KMS-11 (cell line): ENCODE measurements around the gene PLEKHN1.

Source experiments
- H2AFZ ChIP-seq: fragments of 200-600 bp; sonication (generic); 2 replicates; pipeline ENCODE4 v1.6.1; 2016; ENCODE audit warnings: antibody characterized with exemption, mixed run types, low read depth
- H3K27ac ChIP-seq: fragments of 200-600 bp; sonication (generic); 2 replicates; pipeline ENCODE4 v1.6.1; 2016; ENCODE audit warnings: mild to moderate bottlenecking, mixed run types
- H3K27me3 ChIP-seq: fragments of 200-600 bp; sonication (generic); 2 replicates; pipeline ENCODE4 v1.6.1; 2017; ENCODE audit warnings: mild to moderate bottlenecking, low read depth, mixed run types, moderate library complexity; ENCODE audit not compliant: insufficient read depth
- H3K36me3 ChIP-seq: fragments of 200-600 bp; sonication (generic); 2 replicates; pipeline ENCODE4 v1.6.1; 2017; ENCODE audit warnings: mild to moderate bottlenecking, mixed run types; ENCODE audit not compliant: insufficient read depth
- H3K4me1 ChIP-seq: fragments of 200-600 bp; sonication (generic); 2 replicates; pipeline ENCODE4 v1.6.1; 2016; ENCODE audit warnings: mild to moderate bottlenecking, low read depth, mixed run types; ENCODE audit not compliant: poor library complexity, severe bottlenecking
- H3K4me2 ChIP-seq: fragments of 200-600 bp; sonication (generic); 2 replicates; pipeline ENCODE4 v1.7.0; 2016; ENCODE audit warnings: mild to moderate bottlenecking, mixed run types
- H3K4me3 ChIP-seq: fragments of 200-600 bp; sonication (generic); IDR thresholded peaks from 2 replicates; pipeline ENCODE4 v1.6.1; 2017; ENCODE audit warnings: low read depth, low read length, mixed read lengths; ENCODE audit not compliant: insufficient read depth
- H3K79me2 ChIP-seq: fragments of 200-600 bp; sonication (generic); 2 replicates; pipeline ENCODE4 v1.6.1; 2016; ENCODE audit warnings: low read depth, mixed run types; ENCODE audit not compliant: insufficient read depth
- H3K9ac ChIP-seq: fragments of 200-600 bp; sonication (generic); 2 replicates; pipeline ENCODE4 v1.6.1; 2016; ENCODE audit warnings: mild to moderate bottlenecking, mixed run types
- H4K20me1 ChIP-seq: fragments of 200-600 bp; sonication (generic); 2 replicates; pipeline ENCODE4 v1.6.1; 2016; ENCODE audit warnings: mild to moderate bottlenecking, mixed run types; ENCODE audit not compliant: insufficient read depth
- CTCF ChIP-seq: fragments of 200-600 bp; sonication (generic); conservative IDR thresholded peaks from 2 replicates; pipeline ENCODE4 v1.6.1; 2017; ENCODE audit warnings: low read depth, mild to moderate bottlenecking, antibody characterized with exemption, low read length, moderate library complexity, mixed read lengths

Gene PLEKHN1

DNA sequence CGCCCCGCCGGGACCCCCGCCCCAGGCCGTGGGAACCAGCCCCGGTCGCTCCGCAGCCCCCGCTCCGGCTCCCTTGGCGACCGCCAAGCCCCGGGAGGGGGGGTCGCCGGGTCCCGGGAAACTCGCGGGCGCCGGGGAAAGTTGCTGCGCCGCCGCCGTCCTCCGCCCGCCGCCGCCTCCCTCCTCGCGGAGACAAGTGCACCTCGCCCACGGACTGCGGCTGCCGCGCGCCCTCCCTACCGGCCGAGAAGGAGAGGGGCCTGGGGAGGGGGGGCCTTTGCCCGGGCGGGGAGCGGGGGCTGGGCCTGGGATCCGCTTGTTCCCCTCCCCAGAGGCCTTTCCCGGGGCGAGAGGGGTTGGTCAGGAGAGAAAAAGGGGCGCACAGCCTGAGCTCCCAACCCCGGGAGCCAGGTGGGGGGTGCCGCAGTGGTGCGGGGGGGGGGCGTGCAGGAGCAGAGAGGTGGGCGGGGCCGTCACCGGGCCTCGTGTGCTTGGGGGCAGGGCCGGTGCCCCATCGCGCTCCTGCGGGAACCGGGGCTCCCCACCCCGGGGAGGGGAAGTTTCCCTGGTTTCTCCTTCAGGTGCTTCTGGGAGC lies 54.2 kb downstream of the PLEKHN1 start:
- Histone ChIP-seq H2AFZ (peak overlapping the region; percentile 30; the same call in 1 of the 2 replicates), H3K27ac (no peak overlapping the region), H3K27me3 (peaks cover 46% of the 10 kb centered on the region), H3K4me3 (no peak overlapping the region), H3K36me3 (no peaks in the 10 kb centered on the region), H3K4me2 (peak overlapping the region; percentile 57), H3K9ac (no peak overlapping the region), H3K79me2 (no peaks in the 10 kb centered on the region), H3K4me1 (peaks cover 16% of the 10 kb centered on the region), H4K20me1 (no peaks in the 10 kb centered on the region)
- TF ChIP-seq CTCF, result no peak

GRCh38 chr1:1021010-1021919 lies 55.0 kb downstream of the PLEKHN1 start:
- TF ChIP-seq CTCF, result no peak
- H3K4me1 ChIP-seq, result peaks cover 16% of the 10 kb centered on the region
- no peak overlapping the region for H3K9ac ChIP-seq
- no peak overlapping the region for H3K4me3 ChIP-seq
- H3K36me3 ChIP-seq, result no peaks in the 10 kb centered on the region
- no peaks in the 10 kb centered on the region for H3K79me2 ChIP-seq
- H2AFZ ChIP-seq, result no peak overlapping the region
- no peak overlapping the region for H3K27ac ChIP-seq
- H3K4me2 ChIP-seq, result peak overlapping the region; percentile 54; the same call in 1 of the 2 replicates
- no peaks in the 10 kb centered on the region for H4K20me1 ChIP-seq
- peaks cover 54% of the 10 kb centered on the region for H3K27me3 ChIP-seq

- TF ChIP-seq CTCF, result no peak
- H3K79me2 ChIP-seq, result no peaks in the 10 kb centered on the region
- no peak overlapping the region for H2AFZ ChIP-seq
- peaks cover 16% of the 10 kb centered on the region for H3K4me1 ChIP-seq
- H3K4me3 ChIP-seq, result no peak overlapping the region
- no peak overlapping the region for H3K27ac ChIP-seq
- no peak overlapping the region for H3K4me2 ChIP-seq
- H3K9ac ChIP-seq, result no peak overlapping the region
- H3K36me3 ChIP-seq, result no peaks in the 10 kb centered on the region
- H4K20me1 ChIP-seq, result no peaks in the 10 kb centered on the region
- H3K27me3 ChIP-seq, result peaks cover 60% of the 10 kb centered on the region
Observed at GRCh38 chr1:1021920-1022259, 55.6 kb downstream of the PLEKHN1 start.

DNA sequence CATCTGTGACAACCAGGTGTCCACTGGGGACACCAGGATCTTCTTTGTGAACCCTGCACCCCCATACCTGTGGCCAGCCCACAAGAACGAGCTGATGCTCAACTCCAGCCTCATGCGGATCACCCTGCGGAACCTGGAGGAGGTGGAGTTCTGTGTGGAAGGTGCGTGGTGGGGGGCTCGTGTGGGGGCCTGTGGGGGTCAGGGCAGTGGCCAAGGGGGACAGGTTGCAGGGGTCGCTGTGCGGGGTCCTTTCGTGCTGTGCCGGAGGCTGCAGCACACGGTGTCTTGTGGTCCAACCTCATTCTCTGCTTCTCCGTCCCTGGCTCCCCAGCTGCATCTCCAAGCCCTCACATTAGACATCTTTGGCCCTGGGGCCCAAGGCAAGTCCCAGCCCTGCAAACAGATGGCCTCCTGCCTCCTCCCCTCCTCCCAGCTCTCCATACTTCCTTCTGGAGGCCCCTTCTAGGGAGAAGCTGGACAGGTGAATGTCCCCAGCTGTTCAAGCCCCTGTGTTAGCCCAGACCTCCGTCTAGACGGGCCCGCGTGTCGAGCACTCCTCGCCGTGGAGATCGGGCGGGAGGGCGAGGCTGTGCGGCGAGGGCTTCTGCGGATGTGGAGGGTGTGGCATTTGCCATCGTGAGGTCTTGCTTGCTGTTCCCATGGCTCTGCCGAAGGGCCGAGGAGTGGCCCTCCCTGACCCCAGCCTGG lies 56.2 kb downstream of the PLEKHN1 start:
- no peak overlapping the region for H3K4me3 ChIP-seq
- H3K4me2 ChIP-seq, result no peak overlapping the region
- H2AFZ ChIP-seq, result no peak overlapping the region
- no peak for TF ChIP-seq CTCF
- no peaks in the 10 kb centered on the region for H3K36me3 ChIP-seq
- no peak overlapping the region for H3K9ac ChIP-seq
- H4K20me1 ChIP-seq, result no peaks in the 10 kb centered on the region
- no peaks in the 10 kb centered on the region for H3K79me2 ChIP-seq
- peaks cover 16% of the 10 kb centered on the region for H3K4me1 ChIP-seq
- peaks cover 66% of the 10 kb centered on the region for H3K27me3 ChIP-seq
- H3K27ac ChIP-seq, result no peak overlapping the region
